Activated B cell treated with CpG ODN at 0.5 μM for 24 hours (primary cell): ENCODE measurements around the gene GSE1. TPM values are rescaled to one million over a fixed set of nuclear protein-coding genes. Genes with fewer than 3 reads are reported as not detected.

Source experiments
- ATAC-seq: fragments of 200-7000 bp; cut with Tn5 transposase; one replicate; pipeline ENCODE4 v1.10.0; 2021; ENCODE audit warnings: low read depth, mild to moderate bottlenecking, moderate library complexity
- CTCF ChIA-PET: fragments of 350-600 bp; sonication (Branson Sonifier 250); formaldehyde crosslinking; loops from one replicate; lab custom pipeline; 2021; ENCODE audit warnings: antibody characterized with exemption; lab: Charles Lee
- POLR2A ChIA-PET: fragments of 350-600 bp; sonication (Branson Sonifier 250); formaldehyde crosslinking; loops from one replicate; lab custom pipeline; 2021; ENCODE audit warnings: antibody characterized with exemption; lab: Charles Lee
- DNase-seq: peaks from one replicate; pipeline ENCODE4 v3.0.0; 2022
- H3K27ac Mint-ChIP-seq: one replicate; pipeline ENCODE4 v1.8.0; 2020; ENCODE audit warnings: mixed read lengths
- H3K27me3 Mint-ChIP-seq: one replicate; pipeline ENCODE4 v1.8.0; 2021; ENCODE audit warnings: mixed read lengths
- H3K36me3 Mint-ChIP-seq: one replicate; pipeline ENCODE4 v1.8.0; 2021; ENCODE audit warnings: low read depth, mixed read lengths
- H3K4me1 Mint-ChIP-seq: one replicate; pipeline ENCODE4 v1.8.0; 2021; ENCODE audit warnings: mixed read lengths
- H3K4me3 Mint-ChIP-seq: one replicate; pipeline ENCODE4 v1.8.0; 2020; ENCODE audit warnings: mild to moderate bottlenecking, mixed read lengths
- H3K9me3 Mint-ChIP-seq: one replicate; pipeline ENCODE4 v1.8.0; 2020; ENCODE audit warnings: mixed read lengths
- CTCF ChIP-seq: fragments of 200-600 bp; IDR thresholded peaks from one replicate; pipeline ENCODE4 v1.8.0; 2022; ENCODE audit warnings: antibody characterized with exemption, mild to moderate bottlenecking
- intact Hi-C: fragments of 100-400 bp; cut with micrococcal nuclease; formaldehyde crosslinking; loops from one replicate; pipeline ENCODE4 v1.15.1; 2024
- total RNA-seq: library from RNA; stranded (reverse); gene quantifications from 2 replicates; pipeline ENCODE4 v1.2.3, GENCODE V29; 2022

The GSE1 gene
- total RNA-seq, 1 donor from 2014 or later = 48.3 TPM

- Mint-ChIP-seq H3K36me3 (no peaks in the 10 kb centered on the region), H3K27me3 (no peaks in the 10 kb centered on the region), H3K4me3 (no peak overlapping the region), H3K4me1 (peaks cover 72% of the 10 kb centered on the region), H3K9me3 (no peaks in the 10 kb centered on the region), H3K27ac (no peak overlapping the region)
- ATAC-seq = no peak
- POLR2A ChIA-PET = interaction anchor here (4.4 to 9.2 kb wide), 2 partner anchors 8 to 12 kb away, joined by 51 to 84 read pairs; no protein-coding TSS in a partner anchor
- TF ChIP-seq CTCF = no peak
- CTCF ChIA-PET = no interaction called here
- no peak for DNase-seq
- intact Hi-C loops = no loop called here
Measured at GRCh38 chr16:85565801-85566526, 47.2 kb upstream of the GSE1 start.

- H3K4me3 Mint-ChIP-seq = no peak overlapping the region
- intact Hi-C loops = no loop called here
Measured at GRCh38 chr16:85566561-85567100, 46.5 kb upstream of the GSE1 start.

GRCh38 chr16:85567101-85567866 lies 45.8 kb upstream of the GSE1 start:
- intact Hi-C loops = no loop called here
- no peak overlapping the region for H3K4me3 Mint-ChIP-seq

More at GRCh38 chr16:85566561-85567100, 46.5 kb upstream of the GSE1 start:
- CTCF ChIA-PET = interaction anchor here (2.1 kb wide), 1 partner anchor 86 kb away, joined by 4 read pairs; no protein-coding TSS in a partner anchor
- Mint-ChIP-seq H3K9me3 (no peaks in the 10 kb centered on the region), H3K4me1 (peaks cover 74% of the 10 kb centered on the region), H3K27me3 (no peaks in the 10 kb centered on the region), H3K27ac (no peak overlapping the region), H3K36me3 (no peaks in the 10 kb centered on the region)
- DNase-seq (no peak), ATAC-seq (no peak)
- TF ChIP-seq CTCF = no peak
- POLR2A ChIA-PET = interaction anchor here (4.4 to 9.2 kb wide), 2 partner anchors 9 to 13 kb away, joined by 51 to 84 read pairs; no protein-coding TSS in a partner anchor

GRCh38 chr16:85567935-85568334 lies 45.2 kb upstream of the GSE1 start:
- Mint-ChIP-seq H3K9me3 (no peaks in the 10 kb centered on the region), H3K4me1 (peaks cover 75% of the 10 kb centered on the region), H3K27ac (no peak overlapping the region), H3K27me3 (no peaks in the 10 kb centered on the region), H3K36me3 (no peaks in the 10 kb centered on the region), H3K4me3 (no peak overlapping the region)
- CTCF ChIA-PET = interaction anchor here (1.0 to 2.1 kb wide), 5 partner anchors 9 to 121 kb away, joined by 3 to 4 read pairs (median 3); no protein-coding TSS in a partner anchor
- intact Hi-C loops = no loop called here
- ATAC-seq (no peak), DNase-seq (no peak)
- POLR2A ChIA-PET = interaction anchor here (4.4 to 9.2 kb wide), 2 partner anchors 10 to 14 kb away, joined by 51 to 84 read pairs; no protein-coding TSS in a partner anchor
- no peak for TF ChIP-seq CTCF

More at GRCh38 chr16:85567101-85567866, 45.8 kb upstream of the GSE1 start:
- H3K4me1 Mint-ChIP-seq = peaks cover 75% of the 10 kb centered on the region
- DNase-seq (no peak), ATAC-seq (no peak)
- H3K27ac Mint-ChIP-seq = no peak overlapping the region
- no peaks in the 10 kb centered on the region for H3K9me3 Mint-ChIP-seq
- CTCF ChIA-PET = interaction anchor here (1.0 to 2.1 kb wide), 4 partner anchors 8 to 87 kb away, joined by 3 to 4 read pairs (median 4); no protein-coding TSS in a partner anchor
- TF ChIP-seq CTCF = no peak
- H3K27me3 Mint-ChIP-seq = no peaks in the 10 kb centered on the region
- H3K36me3 Mint-ChIP-seq = no peaks in the 10 kb centered on the region
- POLR2A ChIA-PET = interaction anchor here (4.4 to 9.2 kb wide), 2 partner anchors 9 to 13 kb away, joined by 51 to 84 read pairs; no protein-coding TSS in a partner anchor
